ENCODE results near the gene HACE1.
"Not testable (repeated sequence)": the region's sequence is repeated elsewhere in the genome, so short reads cannot be mapped to it uniquely, and the experiment has no call there.

DNA sequence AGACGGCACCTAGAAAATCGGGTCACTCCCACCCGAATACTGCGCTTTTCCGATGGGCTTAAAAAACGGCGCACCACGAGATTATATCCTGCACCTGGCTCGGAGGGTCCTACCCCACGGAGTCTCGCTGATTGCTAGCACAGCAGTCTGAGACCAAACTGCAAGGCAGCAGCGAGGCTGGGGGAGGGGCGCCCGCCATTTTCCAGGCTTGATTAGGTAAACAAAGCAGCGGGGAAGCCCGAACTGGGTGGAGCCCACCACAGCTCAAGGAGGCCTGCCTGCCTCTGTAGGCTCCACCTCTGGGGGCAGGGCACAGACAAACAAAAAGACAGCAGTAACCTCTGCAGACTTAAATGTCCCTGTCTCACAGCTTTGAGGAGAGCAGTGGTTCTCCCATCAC is 122.2 kb downstream of the HACE1 start:
- TF ChIP-seq POLR2AphosphoS5, POLR2A (IDR thresholded peaks at IDR 0.05; ENCODE audit: low read depth, low read length): not testable (repeated sequence)
